Measurements from ENCODE around the gene HSBP1. TPM values are rescaled to one million over a fixed set of nuclear protein-coding genes. Genes with fewer than 3 reads are reported as not detected.

Gene HSBP1
- total RNA-seq (ENCODE audit: unreplicated experiment): 218 TPM
- long read RNA-seq, full-length matches to known transcripts: 295 of 335 reads
- long read RNA-seq, partial matches to known transcripts: 0 of 335 reads
- long read RNA-seq, other reads (novel, unspliced or antisense): 40 of 335 reads

- Mint-ChIP-seq H3K27me3 (ENCODE audit: unreplicated experiment) (peaks cover 5% of the 10 kb centered on the region), H3K9me3 (ENCODE audit: unreplicated experiment) (peaks cover 7% of the 10 kb centered on the region), H3K27ac (ENCODE audit: unreplicated experiment) (peak within 1 kb of the TSS; percentile 90), H3K4me1 (ENCODE audit: low read depth, unreplicated experiment) (peaks cover 6% of the 10 kb centered on the region), H3K36me3 (ENCODE audit: unreplicated experiment) (peaks cover 4% of the 10 kb centered on the region), H3K4me3 (ENCODE audit: unreplicated experiment) (peak within 1 kb of the TSS; percentile 98)
- DNase-seq: peak; percentile 97
- no peak for TF ChIP-seq CTCF (IDR thresholded peaks at IDR 0.05; ENCODE audit: partially characterized antibody, unreplicated experiment)
Observed at GRCh38 chr16:83807710-83808572, at the start of gene HSBP1. Gene HSBP1, plus strand, starts transcription at chr16:83807978. Its CDS starts 99 bp downstream, at chr16:83808077.

DNA sequence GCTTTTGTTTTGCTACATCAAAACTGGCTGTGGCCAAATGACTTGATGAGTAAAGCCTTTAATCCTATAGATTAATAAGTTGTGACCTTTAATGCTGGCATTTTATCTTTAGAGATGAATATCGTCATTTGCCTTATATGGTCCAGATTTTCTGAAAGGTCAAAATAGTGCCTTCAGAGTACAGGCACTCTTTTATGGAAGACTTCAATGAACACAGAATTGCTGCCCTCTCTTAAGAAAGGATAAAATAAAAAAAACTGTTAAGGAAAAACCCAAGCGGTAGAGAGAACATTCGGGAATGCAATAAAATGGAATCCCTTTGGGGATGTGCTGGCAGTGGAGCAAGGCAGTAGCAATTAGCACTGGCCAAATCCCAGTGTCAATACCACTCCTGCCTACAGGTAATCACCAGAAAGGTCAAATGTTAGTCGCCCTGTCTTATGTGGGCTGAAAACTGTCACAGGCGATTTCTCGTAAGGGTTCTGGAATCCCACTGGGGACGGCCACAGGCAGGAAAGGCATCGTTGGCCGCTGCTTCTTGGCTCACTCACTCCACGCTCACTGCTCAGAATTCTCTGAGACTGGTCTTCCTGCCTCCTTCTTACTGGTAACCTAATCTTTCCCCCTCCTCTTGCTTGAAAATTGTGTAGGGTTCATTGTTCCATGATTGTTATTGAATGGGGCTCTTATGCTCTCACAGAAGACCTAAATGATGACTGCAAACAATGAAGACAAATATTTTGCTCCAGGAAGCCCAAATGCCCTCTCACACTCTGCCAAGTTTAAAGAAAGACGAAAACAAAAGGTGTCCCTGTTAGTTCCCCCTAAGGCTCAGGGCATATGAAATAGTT is 45.4 kb upstream of the HSBP1 start:
- no peak for TF ChIP-seq CTCF (IDR thresholded peaks at IDR 0.05; ENCODE audit: partially characterized antibody, unreplicated experiment)
- peaks cover 3% of the 10 kb centered on the region for H3K27me3 Mint-ChIP-seq (ENCODE audit: unreplicated experiment)
- no peak for DNase-seq
- H3K4me3 Mint-ChIP-seq (ENCODE audit: unreplicated experiment): no peak overlapping the region
- no peaks in the 10 kb centered on the region for H3K36me3 Mint-ChIP-seq (ENCODE audit: unreplicated experiment)
- H3K4me1 Mint-ChIP-seq (ENCODE audit: low read depth, unreplicated experiment): no peaks in the 10 kb centered on the region
- no peak overlapping the region for H3K27ac Mint-ChIP-seq (ENCODE audit: unreplicated experiment)
- H3K9me3 Mint-ChIP-seq (ENCODE audit: unreplicated experiment): peaks cover 3% of the 10 kb centered on the region

GRCh38 chr16:83762992-83763358 is 44.8 kb upstream of the HSBP1 start:
- H3K36me3 Mint-ChIP-seq (ENCODE audit: unreplicated experiment): no peaks in the 10 kb centered on the region
- TF ChIP-seq CTCF (IDR thresholded peaks at IDR 0.05; ENCODE audit: partially characterized antibody, unreplicated experiment): no peak
- no peak for DNase-seq

DNA sequence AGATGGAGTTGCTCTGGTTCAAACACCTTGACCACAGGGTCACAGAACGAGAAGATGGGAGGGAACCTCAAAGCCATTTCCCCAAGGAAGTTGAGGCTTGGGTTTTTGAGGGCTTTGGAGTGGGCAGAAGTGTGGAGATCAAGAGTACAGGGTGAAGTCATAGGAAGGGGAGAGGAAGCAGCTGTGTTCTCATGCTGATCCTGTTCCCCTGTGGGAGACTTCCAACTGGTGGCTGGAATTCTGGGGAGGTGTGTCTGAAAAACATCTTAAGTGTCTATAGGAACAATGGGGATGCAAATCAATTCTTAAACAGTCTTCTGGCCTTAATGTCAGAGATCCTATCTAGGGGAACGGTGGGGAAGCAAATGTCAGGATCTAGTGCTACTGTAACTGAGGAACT is 38.8 kb upstream of the HSBP1 start:
- TF ChIP-seq CTCF (IDR thresholded peaks at IDR 0.05; ENCODE audit: partially characterized antibody, unreplicated experiment): no peak
- peaks cover 3% of the 10 kb centered on the region for H3K27me3 Mint-ChIP-seq (ENCODE audit: unreplicated experiment)
- H3K4me1 Mint-ChIP-seq (ENCODE audit: low read depth, unreplicated experiment): peaks cover 2% of the 10 kb centered on the region
- DNase-seq: no peak
- H3K36me3 Mint-ChIP-seq (ENCODE audit: unreplicated experiment): no peaks in the 10 kb centered on the region
- no peak overlapping the region for H3K27ac Mint-ChIP-seq (ENCODE audit: unreplicated experiment)
- H3K4me3 Mint-ChIP-seq (ENCODE audit: unreplicated experiment): no peak overlapping the region
- H3K9me3 Mint-ChIP-seq (ENCODE audit: unreplicated experiment): peaks cover 7% of the 10 kb centered on the region

More at GRCh38 chr16:83762992-83763358, 44.8 kb upstream of the HSBP1 start:
- peaks cover 3% of the 10 kb centered on the region for H3K27me3 Mint-ChIP-seq (ENCODE audit: unreplicated experiment)
- H3K4me3 Mint-ChIP-seq (ENCODE audit: unreplicated experiment): no peak overlapping the region
- no peak overlapping the region for H3K27ac Mint-ChIP-seq (ENCODE audit: unreplicated experiment)
- H3K4me1 Mint-ChIP-seq (ENCODE audit: low read depth, unreplicated experiment): no peaks in the 10 kb centered on the region
- H3K9me3 Mint-ChIP-seq (ENCODE audit: unreplicated experiment): peaks cover 3% of the 10 kb centered on the region

Data from glutamatergic neuron (in vitro differentiated cells).